Psoas muscle (tissue), 8 donors: ENCODE measurements around the gene ZBTB38. TPM values are rescaled to one million over a fixed set of nuclear protein-coding genes. Genes with fewer than 3 reads are reported as not detected.

Experiments used
- ATAC-seq, 4 donors: fragments of 200-7000 bp; cut with Tn5 transposase; one replicate each; pipeline ENCODE4 v1.9.1; 2020; ENCODE audit warnings: moderate library complexity in 3 of 4, mild to moderate bottlenecking in 2 of 4
- DNase-seq, 2 donors: peaks; one replicate each; pipeline ENCODE4 v3.0.0-alpha.2; 2020
- H3K27ac ChIP-seq: fragments of 200-600 bp; one replicate; pipeline ENCODE4 v1.8.0; 2022
- H3K27me3 ChIP-seq, 3 donors: fragments of 200-600 bp in 1 of 3; one replicate each; pipeline versions ENCODE4 v1.6.1 to v1.8.0; 2013 to 2022; ENCODE audit warnings: low read length in 2 of 3, mild to moderate bottlenecking in 2 of 3, moderate library complexity in 1 of 3; ENCODE audit not compliant: insufficient read depth in 3 of 3
- H3K36me3 ChIP-seq, 2 donors: fragments of 200-600 bp in 1 of 2; one replicate each; pipeline versions ENCODE4 v1.6.1 to v1.8.0; 2013 to 2022; ENCODE audit warnings: low read depth in 1 of 2, mild to moderate bottlenecking in 1 of 2, moderate library complexity in 1 of 2; ENCODE audit not compliant: insufficient read depth in 1 of 2
- H3K4me1 ChIP-seq: fragments of 200-600 bp; one replicate; pipeline ENCODE4 v1.8.0; 2022
- H3K4me3 ChIP-seq: fragments of 200-600 bp; one replicate; pipeline ENCODE4 v1.8.0; 2022; ENCODE audit warnings: mild to moderate bottlenecking
- H3K9me3 ChIP-seq: fragments of 200-600 bp; one replicate; pipeline ENCODE4 v1.8.0; 2022
- CTCF ChIP-seq: fragments of 200-600 bp; IDR thresholded peaks from one replicate; pipeline ENCODE4 v1.8.0; 2022; ENCODE audit warnings: antibody characterized with exemption
- WGBS, 3 donors: extraction: QIAGEN DNeasy Blood & Tissue Kit; methylation state at CpG; one replicate each; pipeline versions ENCODE4 v1.1.6 to v1.1.7; 2013; 5-methylcytosine and 5-hydroxymethylcytosine counted together
- intact Hi-C, 2 donors: fragments of 100-400 bp; cut with DNase I; formaldehyde crosslinking; loops; one replicate each; pipeline versions ENCODE4 v1.11.0 to v1.14.2; 2022
- polyA plus RNA-seq, 3 donors: library from polyadenylated mRNA; stranded (reverse); fragments of 200-250 nt; gene quantifications; one replicate each; pipeline ENCODE4 v1.2.3, GENCODE V29; 2013
- total RNA-seq, 4 donors: library from RNA; stranded (reverse); fragmentation: NEBNext Ultra II Directional in 2 of 4; extraction: Animal tissue kit (Norgen Biotek cat#: 25700) in 2 of 4; gene quantifications; one replicate each; pipeline versions ENCODE4 v1.2.1 to v1.2.4, GENCODE V29; 2021 to 2023
- donor health status: healthy with polysubstance abuse.
- donor health status: DM: no; HTN: no; CAD: no; lungs with moderate emphysema.
- donor health status: Bipolar disorder and iron deficiency.
- donor health status: healthy.
- donor health status: DM: yes; HTN: yes; CAD: no.
- donor health status: DM: no; HTN: no; CAD: no.
- donor health status: DM: no; HTN: no; CAD: no.
- donor health status: DM: yes; HTN: yes; CAD: no.

Gene ZBTB38
- total and polyA plus RNA-seq, 7 donors = 24.2 to 212 (median 61.7) TPM

- Histone ChIP-seq H3K27me3 (no peaks in the 10 kb centered on the region), H3K36me3 (peaks cover 5 to 23% of the 10 kb centered on the region in 2 donors), H3K27ac (no peak overlapping the region), H3K9me3 (no peaks in the 10 kb centered on the region), H3K4me1 (no peaks in the 10 kb centered on the region), H3K4me3 (no peak overlapping the region)
- DNase-seq (no peak), ATAC-seq (no peak)
- intact Hi-C loops = no loop called here
- no peak for TF ChIP-seq CTCF
- 89 to 94% (median 92%) methylated on average over 3 of the region's 3 CpGs for WGBS, 3 donors
Observed at GRCh38 chr3:141377377-141377776, 9.1 kb downstream of the ZBTB38 start.

GRCh38 chr3:141378556-141378955 lies 10.3 kb downstream of the ZBTB38 start:
- ATAC-seq (no peak), DNase-seq (no peak)
- Histone ChIP-seq H3K36me3 (peaks cover 5 to 23% of the 10 kb centered on the region in 2 donors), H3K4me3 (no peak overlapping the region), H3K27ac (no peak overlapping the region), H3K9me3 (no peaks in the 10 kb centered on the region), H3K27me3 (no peaks in the 10 kb centered on the region), H3K4me1 (no peaks in the 10 kb centered on the region)
- intact Hi-C loops = no loop called here
- no peak for TF ChIP-seq CTCF
- WGBS, 3 donors = 89 to 93% (median 90%) methylated on average over 4 of the region's 4 CpGs

- 90 to 94% (median 92%) methylated on average over 12 of the region's 12 CpGs for WGBS, 3 donors
- DNase-seq (no peak), ATAC-seq (peak in 1 of 4 donors; percentile 38)
- no peak for TF ChIP-seq CTCF
- Histone ChIP-seq H3K27me3 (no peaks in the 10 kb centered on the region), H3K27ac (no peak overlapping the region), H3K4me1 (no peaks in the 10 kb centered on the region), H3K9me3 (no peaks in the 10 kb centered on the region), H3K36me3 (peaks cover 5 to 26% of the 10 kb centered on the region in 2 donors), H3K4me3 (no peak overlapping the region)
- intact Hi-C loops = no loop called here
Observed at GRCh38 chr3:141379250-141379966, 11.1 kb downstream of the ZBTB38 start.

GRCh38 chr3:141380279-141380678 lies 12.0 kb downstream of the ZBTB38 start:
- WGBS, 3 donors = 81 to 87% (median 84%) methylated on average over 2 of the region's 2 CpGs
- Histone ChIP-seq H3K27me3 (no peaks in the 10 kb centered on the region), H3K27ac (no peak overlapping the region), H3K4me1 (no peaks in the 10 kb centered on the region), H3K36me3 (peaks cover 9 to 28% of the 10 kb centered on the region in 2 donors), H3K9me3 (no peaks in the 10 kb centered on the region), H3K4me3 (no peak overlapping the region)
- intact Hi-C loops = no loop called here
- DNase-seq (no peak), ATAC-seq (no peak)
- TF ChIP-seq CTCF = no peak

GRCh38 chr3:141380987-141381386 lies 12.7 kb downstream of the ZBTB38 start:
- DNase-seq = no peak
- WGBS, 3 donors = 72 to 90% (median 79%) methylated on average over 2 of the region's 2 CpGs
- Histone ChIP-seq H3K36me3 (peaks cover 9 to 24% of the 10 kb centered on the region in 2 donors), H3K4me1 (no peaks in the 10 kb centered on the region), H3K4me3 (no peak overlapping the region), H3K27ac (no peak overlapping the region), H3K27me3 (no peaks in the 10 kb centered on the region), H3K9me3 (no peaks in the 10 kb centered on the region)
- intact Hi-C loops = no loop called here
- TF ChIP-seq CTCF = no peak
- no peak for ATAC-seq
